Activated effector memory CD4-positive, alpha-beta T cell treated with anti-CD3 and anti-CD28 coated beads, Interleukin-2, amount 50 U/mL, for 16 hours (primary cell): ENCODE measurements around the gene TSPAN17.

Source experiments
- DNase-seq: peaks from one replicate; pipeline ENCODE4 v3.0.0-alpha.2; 2020

TSPAN17 gene

DNA sequence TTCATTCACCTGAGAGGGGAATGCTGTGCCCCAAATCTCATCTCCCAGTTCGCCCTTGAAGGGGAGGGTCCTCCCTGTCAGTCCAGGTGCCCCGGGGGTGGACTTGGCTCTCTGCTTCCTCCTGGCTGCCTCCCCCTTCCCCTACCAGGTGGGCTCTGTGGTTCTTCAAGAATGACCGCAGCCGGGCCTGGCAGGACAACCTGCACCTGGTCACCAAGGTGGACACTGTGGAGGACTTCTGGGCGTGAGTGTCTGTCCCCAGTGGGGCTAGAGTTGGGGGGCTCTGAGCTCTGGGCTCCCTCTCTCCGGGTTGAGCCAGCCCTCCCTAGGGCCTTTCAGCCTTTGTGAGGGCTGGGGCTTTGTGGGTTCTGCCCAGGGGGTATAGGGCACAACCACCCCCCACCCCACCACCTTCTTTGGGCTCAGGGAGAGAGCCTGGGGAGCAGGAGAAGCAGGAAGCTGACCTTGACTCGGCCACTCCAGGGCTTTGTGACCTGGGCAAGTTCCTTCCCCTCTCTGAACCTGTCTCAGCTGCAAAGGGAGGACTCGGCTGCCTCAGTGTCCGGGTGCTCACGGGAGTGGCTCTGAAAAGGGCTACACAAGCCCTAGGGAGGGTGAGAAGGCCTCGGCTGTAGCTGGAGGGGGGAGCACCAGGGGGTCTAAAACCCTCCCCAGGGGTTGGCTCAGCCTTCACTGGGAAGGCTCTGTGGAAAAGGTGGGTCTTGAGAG is 3.6 kb upstream of the TSPAN17 start:
- no peak for DNase-seq

DNA sequence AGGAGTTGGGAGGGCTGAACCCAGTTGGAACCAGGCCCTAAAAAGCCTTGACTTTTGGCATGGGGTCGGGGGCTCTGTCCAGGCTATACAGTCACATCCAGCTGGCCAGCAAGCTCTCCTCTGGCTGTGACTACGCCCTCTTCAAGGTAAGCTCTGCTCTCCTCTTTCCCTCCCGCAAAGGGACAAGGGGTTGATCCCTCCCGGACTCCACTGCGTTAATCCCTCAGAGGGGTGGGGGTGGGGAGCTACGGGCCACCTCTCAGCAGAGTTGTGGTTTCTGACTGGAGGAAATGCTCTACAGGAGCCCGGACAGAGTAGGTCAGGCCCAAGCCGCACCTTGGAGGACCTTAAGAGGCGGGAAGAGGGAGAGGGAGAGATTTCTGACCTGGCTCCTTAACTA is 3.0 kb upstream of the TSPAN17 start:
- no peak for DNase-seq

DNA sequence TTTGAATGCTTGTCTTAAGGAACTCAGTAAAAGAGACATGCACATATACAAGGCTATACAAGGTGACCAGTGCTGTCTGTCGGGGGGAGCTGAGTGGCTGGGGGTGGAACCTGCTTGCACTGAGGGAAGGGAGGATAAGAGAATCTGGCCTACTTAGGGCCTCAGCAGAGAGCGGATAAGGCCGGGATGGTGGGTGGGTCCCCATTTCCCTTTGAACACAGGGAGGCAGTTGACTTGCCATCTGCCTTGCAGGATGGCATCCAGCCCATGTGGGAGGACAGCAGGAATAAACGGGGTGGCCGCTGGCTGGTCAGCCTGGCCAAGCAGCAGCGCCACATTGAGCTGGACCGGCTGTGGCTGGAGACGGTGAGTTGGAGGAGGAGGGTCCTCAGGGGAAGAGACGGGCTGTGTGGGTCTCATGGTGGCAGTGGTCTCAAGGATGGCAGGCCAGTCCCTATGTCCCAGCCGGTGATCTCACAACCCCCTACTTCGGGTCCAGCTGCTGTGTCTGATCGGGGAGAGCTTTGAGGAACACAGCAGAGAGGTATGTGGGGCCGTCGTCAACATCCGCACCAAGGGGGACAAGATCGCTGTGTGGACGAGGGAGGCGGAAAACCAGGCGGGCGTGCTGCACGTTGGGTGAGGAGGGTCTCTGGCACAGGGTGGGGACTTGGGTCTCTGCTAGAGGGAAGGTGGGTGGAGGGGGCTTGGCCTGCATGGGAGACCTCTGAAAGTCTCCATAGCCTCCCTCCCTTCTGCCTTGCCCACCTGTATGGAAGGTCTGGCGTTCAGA is 2.2 kb upstream of the TSPAN17 start:
- no peak for DNase-seq

DNA sequence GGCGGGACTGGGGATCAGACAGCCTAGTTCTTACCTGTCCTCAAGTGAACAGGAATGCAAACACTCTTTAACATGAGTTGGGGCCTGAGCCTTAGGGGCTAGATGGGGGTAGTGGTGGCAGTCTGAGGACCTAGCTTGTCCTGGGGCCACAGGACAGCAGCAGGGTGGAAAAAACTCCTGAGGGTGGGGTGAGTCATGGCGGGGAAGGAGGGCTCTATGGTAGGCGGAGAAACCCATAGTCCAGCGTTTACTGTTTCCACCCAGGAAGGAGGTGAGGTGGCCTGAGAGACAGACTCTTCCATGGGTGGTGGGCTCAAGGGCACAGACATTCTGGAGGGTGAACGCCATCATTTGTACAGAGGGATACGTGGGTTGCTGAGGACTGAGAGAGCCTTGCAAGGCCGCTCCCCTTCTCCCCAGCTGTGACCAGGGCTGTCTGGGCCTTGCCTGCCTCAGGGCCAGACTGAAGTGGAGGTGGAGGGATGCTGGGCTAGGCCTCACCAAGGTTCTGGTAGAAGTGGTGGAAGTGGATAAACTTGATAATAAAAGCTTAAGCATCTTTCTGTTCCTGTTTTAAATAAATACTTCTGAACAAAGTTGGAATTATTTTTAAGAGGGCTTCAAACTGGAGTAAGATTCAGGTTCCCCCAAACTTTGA is 1.1 kb upstream of the TSPAN17 start:
- DNase-seq: no peak

DNA sequence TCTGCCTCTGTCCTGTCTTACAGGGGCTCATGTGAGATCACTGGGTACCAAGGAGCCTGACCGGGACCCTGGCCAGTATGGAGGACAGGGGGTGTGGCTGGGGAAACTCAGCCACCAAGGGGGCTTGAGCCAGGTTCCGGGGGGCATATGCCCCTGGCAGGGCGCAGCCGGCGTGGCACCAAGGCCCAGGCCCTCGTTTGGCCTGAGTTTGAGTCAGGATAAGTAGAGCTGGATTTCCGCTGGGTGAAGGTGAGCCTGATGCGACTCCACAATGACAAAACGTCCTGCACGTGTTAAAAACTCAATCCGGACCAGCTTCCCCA is 616 bp upstream of the TSPAN17 start:
- DNase-seq: no peak

DNA sequence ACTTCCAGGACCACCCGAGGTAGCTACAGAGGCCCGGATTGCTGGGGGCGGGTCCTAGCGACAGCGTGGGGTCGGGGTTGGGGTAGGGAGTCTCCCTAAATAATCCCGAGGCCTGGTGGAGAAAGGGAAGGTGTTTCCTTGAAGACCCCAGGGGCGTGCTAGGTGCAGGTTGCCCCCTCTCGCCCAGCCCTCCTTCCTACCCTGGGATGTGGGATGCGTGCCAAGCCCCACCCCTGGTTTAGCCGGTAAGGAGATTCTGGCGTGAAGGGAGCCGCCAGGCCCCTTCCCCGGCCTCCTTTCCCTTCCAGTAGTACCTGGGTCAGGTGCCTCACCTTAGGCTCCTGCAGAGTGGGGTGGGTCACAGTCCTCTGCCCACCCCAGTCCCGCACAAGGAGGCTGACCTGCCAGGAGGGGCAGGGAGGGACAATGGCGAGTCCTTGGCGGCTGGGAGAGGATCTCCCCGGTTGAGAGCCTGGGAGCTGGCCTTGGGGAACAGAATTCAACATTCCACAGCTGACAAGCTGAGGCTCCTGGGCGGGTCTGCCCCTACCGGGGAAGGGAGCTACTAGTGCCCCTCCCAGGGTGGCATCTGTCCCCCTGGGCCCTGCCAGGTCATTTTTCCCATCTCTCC is 674 bp downstream of the TSPAN17 start:
- DNase-seq: peak; percentile 71

DNA sequence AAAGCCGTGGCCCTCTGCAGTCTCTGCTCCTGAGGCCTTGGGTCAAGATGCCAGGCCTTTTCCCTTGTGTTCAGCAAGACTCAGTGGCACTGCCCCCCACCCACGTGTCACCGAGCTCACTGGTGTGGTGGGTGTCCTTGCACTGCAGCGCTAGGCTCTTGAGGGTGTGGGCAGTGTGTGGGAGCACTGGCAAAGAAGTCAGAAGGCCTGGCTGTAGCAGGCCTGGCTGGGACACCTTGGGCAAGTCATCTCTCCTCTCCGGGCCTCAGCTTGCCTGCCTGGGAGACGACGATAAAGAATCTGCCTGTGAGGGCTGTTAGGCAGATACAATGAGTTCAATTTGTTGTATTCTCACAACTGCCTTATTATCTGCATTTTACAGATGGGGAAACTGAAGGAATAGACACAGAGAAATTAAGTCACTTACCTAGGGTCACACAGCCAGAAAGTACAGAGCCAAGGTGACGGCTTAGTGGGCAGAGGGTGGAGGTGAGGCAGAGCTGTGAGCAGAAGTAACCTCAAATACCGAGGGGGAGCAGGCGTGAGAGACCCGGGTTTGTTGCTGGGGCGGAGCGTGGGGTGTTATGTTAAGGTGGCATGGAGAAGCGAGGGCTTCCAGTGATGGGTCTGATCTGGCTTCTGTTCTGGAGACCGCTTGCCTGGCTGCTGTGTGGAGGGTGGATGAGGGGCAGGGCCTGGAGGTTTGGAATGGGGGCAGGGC is 1.4 kb downstream of the TSPAN17 start:
- DNase-seq: peak; percentile 70

DNA sequence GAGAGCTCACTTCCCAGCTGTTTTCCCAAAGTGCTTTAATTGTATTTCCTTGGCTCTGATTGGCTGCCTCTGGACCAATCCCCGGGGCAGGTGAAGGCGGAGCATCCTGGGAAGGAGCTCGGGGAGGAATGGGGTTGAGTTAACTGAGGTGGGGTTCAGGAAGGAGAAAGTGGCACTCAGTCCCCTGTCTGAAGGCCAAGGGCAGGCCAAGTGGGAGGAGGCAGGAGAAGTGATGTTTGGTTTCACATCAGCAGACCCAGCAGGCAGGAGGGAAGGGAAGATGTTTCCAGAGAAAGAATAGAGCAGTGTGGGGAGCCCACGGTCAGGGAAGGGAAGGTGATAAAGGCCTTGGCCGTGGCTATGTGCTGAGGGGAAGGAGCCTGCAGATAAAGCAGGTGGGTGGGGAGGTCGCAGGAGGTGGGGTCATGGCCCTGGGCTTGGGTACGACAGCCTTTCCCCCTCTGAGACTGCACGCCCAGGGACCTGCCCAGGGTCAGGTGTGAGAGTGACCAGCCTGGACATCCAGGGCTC is 3.1 kb downstream of the TSPAN17 start:
- DNase-seq: no peak

DNA sequence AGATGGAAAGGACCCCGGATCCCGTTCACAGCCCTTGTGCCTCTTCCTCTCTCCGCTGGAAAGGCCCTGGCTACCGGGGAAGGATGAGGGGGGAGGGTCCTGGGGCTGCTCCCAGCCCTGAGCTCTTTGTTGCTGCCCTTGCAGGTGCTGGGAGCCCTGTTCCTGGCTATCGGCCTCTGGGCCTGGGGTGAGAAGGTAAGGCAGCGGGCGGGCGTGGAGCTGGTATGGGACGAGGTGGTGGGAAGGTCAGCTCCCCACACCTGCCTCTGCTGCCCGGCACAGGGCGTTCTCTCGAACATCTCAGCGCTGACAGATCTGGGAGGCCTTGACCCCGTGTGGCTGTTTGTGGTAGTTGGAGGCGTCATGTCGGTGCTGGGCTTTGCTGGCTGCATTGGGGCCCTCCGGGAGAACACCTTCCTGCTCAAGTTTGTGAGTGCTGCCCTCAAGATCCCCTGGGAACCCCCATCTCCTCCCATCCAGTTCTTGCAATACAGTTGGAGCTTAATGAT is 4.2 kb downstream of the TSPAN17 start:
- DNase-seq: no peak

DNA sequence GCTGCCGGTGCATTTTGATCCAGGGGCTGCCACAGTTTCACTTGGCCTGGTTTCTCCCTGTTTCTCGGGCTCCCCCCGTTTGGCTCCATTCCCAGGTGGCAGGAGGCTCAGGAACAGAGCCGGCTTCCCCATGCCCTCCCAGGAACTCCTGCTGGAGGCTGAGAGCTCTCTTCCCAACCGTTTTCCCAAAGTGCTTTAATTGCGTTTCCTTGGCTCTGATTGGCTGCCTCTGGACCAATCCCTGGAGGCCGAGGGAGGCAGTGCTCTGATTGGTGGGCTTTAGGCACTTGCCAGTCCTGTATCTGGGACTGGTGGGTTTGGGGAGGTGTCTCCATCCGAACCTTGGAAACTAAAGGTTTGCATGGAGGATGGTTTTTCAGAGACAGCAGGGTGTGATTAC is 4.9 kb downstream of the TSPAN17 start:
- DNase-seq: no peak

DNA sequence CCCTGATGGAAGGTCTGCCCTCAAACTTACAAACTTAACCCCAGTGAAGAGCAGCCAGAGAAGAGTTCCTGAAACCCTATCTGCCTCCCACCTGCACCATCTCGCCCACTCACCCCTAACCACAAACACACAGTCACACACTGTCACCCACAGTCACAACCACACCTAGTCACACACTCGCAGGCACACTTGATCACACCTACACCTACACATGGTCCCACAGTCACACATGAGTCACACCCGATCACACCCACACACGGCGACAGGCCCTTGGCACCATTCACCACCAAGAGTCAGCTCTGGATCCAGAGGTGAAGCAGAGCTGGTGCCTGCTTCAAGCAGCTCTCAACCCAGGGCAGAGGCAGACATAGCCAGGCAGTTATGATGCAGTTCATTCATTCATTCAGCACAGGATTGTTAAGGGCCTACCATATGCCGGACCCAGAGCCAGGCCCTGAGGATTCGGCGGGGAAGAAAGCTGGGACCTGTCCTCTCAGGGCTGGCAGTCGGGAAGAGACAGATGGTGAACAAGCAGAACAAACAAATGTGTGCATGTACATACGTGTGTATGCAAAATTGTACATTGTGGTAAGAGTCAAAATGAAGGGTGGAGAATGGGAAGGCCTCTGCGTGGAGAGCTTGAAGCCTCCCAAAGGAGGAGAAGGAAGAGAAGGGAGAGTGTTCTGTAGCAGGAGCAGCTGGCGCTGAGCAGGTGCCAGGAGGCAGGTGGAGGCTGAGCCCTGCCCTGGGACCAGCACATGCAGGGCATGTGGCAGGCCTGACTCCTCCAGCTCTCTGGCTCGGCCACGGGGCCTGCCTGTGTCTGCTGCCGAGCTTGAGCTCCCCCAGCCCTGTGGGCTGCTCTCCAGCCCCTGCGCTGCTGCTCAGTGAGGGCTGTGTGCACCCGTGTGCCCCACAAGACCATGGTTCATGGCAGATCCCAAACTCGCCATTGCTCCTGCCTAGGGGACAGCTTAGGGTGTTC is 6.4 kb downstream of the TSPAN17 start:
- DNase-seq: peak; percentile 92

DNA sequence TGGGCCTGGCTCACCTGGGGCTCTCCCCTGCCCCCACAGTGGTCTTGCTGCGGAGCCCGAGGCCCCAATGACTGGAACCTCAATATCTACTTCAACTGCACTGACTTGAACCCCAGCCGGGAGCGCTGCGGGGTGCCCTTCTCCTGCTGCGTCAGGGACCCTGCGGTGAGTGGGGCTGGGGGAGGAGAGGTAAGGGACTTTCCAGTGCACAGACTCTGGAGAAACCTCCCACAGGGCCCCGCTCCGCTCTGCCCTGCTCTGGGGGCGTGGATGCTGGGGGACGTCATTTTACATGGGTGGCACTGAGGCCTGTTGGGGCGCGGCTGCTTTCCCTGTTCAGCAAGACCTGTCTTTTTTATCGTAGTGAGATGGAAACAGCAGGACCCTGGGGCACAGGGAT is 7.6 kb downstream of the TSPAN17 start:
- DNase-seq: no peak

DNA sequence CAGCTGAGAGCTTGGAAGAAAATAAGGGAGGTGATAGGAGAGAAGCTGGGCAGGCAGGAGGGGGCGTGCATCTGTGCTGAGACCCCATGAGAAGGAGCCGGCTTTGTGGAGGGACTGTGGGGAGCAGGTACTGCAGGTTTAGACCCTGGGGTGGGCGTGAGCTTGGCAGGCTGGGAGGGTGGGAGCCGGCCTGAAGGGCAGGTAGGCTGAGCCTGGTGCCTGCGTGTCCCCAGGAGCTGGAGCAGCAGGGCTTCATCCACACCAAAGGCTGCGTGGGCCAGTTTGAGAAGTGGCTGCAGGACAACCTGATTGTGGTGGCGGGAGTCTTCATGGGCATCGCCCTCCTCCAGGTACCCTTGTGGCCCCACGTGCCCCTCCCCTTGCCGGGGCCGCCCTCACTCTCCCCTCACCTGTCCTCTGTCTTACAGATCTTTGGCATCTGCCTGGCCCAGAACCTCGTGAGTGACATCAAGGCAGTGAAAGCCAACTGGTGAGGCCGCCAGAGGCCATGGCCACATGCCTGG is 9.2 kb downstream of the TSPAN17 start:
- no peak for DNase-seq

DNA sequence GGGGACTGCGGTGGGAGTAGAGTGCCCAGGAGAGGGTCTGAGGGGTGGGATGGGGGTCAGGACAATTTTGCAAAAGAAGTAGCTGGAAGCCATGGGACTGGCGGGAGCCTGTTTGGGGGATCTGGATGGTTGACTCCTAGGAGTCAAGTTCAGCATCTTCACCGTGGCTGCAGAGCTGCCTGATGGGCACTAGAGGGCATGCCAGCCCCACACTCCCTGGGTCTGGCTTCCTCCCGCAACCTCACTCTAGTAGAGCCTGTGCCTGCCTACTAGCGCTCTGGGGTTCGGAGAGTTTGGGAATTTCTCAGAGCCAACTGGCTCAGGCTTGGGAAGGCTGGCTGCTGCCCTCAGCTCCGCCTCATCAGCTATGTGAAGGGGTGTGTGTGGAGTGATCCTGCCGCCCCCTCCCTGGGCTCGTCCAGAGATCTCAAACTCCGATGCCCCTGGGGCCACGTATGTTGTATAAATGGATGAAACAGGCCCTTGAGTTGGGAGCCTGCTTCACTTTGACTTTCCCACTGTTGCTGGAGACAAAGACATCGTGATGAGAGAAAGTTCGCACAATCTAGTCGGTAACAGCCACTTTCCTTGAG is 10.8 kb downstream of the TSPAN17 start:
- peak; percentile 84 for DNase-seq

DNA sequence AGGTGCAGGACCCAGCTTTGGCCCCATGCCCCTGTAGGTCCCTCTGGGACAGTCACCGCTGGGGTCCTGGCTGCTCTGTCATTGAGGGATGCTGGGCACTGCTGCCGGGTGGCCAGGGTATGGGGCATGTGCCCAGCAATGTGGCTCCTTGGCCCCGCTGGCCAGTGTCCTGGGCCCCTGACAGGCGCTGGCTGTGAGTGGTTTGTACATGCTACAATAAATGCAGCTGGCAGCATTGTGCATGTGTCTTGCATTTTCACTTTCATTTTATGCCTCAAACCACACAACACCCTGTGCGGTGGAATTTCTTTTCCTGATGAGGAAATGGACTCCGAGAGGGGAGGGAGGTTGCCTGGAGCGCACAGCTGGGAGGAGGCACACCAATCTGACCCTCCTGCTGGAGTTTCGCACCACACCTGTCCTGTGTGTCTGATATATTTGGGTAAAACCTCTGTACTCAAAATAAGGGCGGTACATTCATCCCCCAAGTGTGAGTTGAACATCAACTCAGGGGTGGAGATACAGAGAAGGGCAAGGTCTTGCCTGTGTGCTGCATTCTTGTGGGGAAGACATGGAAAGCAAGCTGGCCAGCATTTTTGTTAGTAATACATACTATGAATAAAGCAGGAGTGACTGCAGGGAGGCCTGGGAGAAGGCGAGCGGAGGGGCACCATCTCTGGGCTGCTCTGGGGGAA is 11.7 kb downstream of the TSPAN17 start:
- DNase-seq: no peak

DNA sequence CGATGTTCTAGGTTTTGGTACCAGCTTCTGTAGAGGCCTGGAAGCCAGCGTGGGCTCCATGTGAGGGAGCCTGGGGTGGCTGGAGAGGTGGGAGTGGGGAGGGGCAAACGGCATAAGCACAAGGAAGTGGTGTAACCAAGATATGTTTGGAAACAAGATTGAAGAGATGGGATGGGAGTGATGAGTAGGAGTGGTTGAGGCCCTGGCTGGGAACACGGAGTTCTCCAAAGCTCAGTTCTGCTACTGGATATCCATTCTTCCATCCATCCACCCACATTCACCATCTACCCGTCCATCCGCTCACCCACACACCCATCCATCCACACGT is 12.2 kb downstream of the TSPAN17 start:
- DNase-seq: no peak

DNA sequence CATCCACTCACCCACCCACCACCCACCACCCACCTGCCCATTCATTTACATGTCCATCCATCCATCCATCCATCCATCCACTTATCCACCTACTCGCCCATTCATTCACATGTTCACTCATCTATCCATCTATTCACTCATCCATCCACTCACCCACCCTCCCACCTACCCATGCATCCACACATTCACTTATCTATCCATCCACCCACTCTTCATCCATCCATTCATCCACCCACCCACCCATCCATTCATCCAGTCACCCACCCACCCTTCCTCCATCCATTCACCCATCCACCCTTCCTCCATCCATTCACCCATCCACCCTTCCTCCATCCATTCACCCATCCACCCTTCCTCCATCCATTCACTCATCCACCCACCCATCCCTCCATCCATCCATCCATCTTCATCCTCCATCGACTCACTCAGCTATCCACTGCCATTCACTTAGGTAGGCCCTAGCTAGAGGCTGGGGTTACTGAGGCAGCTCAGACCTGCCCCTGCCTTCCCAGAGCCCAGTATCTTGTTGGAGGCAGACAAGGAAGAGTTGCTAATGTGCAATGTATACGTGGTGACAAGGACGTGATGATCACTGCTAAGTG is 12.7 kb downstream of the TSPAN17 start:
- no peak for DNase-seq

DNA sequence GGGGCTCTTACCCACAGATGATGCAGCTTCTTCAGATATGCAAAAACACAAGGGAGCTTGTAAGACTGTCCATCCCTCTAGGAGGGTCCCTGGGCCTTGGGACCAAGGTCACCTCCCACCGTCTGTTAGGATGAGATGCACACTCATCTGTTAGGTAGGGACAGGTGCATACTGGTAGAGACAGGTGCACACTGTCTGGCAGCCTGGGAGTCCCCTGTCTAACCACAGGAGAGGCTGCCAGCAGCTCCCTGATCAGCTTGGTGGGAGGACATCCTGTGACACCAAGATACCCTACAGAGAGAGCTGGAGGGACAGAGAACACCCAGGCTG is 13.2 kb downstream of the TSPAN17 start:
- DNase-seq: no peak

DNA sequence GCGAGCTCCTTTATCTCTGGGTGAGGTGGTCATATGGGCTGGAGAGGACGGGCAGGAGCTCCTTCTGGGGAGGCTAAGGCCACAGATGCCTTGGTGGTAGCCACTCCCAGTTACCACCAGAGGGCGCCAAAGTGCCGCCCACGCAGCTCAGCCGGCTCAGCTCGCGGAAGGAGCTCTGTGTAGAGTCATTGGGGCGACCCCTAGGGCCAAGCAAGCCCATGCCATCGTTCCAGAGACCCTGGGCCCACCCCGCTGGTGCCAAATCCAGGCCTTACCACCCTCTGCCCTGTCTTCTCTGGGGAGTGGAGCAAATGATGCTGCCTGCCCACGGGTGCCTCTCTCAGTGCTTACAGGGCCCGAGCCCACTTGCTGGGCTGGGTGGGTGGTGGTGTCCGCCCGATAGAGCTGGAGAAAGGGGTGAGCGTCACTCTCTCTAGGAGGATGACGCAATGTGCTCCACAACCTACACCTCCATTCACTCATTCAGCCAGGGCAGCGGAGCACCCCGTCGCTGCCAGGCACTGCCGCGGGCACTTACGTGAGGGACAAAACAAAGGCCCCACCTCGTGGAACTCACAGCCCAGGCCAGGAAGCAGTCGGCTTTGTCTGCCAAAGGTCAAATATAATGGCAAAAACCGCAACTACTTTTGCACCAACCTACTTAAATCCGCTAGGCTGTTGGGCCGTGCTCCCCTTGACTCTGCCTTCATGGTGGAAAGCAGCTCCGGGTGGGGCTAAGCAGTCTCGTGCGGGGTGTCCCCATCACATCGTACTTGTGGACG is 13.8 kb downstream of the TSPAN17 start:
- peak; percentile 93 for DNase-seq
